ENCODE data around the gene UBIAD1.
A peak's percentile ranks its signal among the peaks of the same experiment; 100 is the strongest.
"Not testable (repeated sequence)": the region's sequence is repeated elsewhere in the genome, so short reads cannot be mapped to it uniquely, and the experiment has no call there.

Gene UBIAD1

DNA sequence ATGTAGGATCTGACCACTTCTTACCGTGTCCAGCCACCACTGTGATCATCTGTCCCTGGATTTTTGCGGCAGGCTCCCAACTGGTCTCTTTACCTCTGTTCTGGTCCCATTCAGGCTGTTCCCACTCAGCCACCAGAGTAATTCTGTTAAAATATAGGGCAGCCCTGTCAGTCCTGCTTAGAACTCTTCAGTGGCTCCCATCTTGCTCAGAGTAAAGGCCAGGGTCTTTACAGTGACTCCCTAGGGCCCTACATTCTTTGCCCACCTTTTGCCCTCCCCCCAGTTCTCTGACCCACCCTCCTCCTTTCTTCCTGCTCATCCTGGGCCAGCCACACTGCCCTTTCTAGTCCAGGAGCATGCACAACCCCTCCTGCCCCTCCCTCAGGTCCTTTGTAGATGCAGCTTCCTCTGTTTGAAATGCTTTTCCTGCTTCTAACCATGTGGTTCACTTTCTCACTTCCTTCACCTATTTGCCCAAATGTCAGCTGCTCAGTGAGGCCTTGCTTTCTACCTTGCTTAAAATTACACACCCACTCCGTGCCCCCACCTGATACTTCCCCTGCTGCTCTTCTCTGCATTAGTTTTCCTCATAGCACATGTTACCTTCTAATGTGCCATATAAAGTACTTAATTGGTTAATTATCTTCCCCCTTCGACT lies 7.8 kb downstream of the UBIAD1 start:
- no peak for DNase-seq

DNA sequence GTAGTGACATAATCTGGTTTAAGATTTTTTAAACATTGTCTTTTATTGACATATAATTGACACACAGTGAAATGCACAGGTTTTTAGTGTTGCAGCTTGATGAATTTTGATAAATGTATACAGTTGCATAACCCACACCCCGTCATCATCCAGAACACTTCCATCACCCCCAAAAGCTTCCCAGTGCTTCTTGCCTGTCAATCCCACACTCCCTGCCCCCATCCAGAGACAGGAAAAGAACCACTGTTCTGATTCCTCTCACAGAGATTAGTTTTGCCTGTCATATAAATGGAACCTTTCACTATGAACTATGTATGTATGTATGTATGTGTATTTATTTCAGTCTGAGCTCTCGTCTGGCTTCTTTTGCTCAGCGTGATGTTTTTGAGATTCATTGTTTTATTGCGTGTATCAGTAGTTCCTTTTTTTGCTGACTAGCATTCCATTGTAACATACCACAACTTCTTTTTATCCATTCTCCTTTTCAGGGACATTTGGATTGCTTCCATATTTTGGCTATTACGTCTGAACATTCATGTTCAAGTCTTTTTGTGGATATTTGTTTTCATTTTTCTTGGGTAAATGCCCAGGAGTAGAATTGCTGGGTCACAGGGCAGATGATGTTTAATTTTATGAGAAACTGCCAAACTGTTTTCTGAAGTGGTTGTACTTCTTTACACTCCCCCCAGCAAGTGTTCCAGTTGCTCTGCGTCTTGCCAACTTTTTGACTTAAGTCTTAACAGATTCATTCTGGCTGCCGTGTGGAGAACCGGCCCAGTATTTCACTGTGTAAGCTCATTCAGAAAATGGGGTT lies 8.7 kb downstream of the UBIAD1 start:
- DNase-seq = no peak

DNA sequence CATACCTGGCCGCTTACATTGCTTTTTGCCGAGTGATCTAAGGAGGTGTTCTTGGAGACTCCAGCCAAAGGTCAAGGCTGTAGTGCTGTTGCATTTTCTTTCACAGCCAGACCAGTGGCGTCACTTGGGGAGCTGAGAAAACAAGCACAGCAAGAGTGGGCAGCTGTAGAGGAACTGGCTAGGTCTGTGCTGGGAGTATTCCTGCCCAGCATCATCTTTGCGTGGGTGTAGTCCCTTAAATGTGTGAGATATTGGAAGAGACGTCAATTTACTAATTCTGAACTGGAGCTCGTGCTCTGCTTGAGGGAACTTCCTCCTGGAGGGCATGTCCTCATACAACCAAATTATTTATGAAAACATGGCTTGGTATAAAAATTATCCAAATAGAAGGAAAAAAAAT lies 10.2 kb downstream of the UBIAD1 start:
- no peak for DNase-seq

DNA sequence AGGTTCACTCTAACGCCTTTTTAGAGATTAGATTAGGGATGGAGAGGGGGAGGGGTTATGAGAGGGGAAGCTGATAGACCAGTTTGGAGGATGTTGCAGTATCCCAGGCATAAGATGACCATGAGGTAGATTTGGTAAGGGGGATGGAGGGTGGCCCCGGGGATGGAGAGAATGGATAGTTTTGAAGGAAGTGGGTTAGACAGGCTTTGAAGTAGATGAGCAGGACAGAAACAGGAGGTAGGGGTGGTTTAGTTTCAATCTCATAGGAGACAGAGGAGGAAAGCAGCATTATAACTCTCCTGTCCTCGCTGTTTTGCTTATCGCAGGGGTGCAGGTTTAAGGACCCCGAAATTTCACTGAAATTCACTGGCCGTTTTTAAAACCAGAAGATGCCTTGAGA lies 11.8 kb downstream of the UBIAD1 start:
- no peak for DNase-seq

DNA sequence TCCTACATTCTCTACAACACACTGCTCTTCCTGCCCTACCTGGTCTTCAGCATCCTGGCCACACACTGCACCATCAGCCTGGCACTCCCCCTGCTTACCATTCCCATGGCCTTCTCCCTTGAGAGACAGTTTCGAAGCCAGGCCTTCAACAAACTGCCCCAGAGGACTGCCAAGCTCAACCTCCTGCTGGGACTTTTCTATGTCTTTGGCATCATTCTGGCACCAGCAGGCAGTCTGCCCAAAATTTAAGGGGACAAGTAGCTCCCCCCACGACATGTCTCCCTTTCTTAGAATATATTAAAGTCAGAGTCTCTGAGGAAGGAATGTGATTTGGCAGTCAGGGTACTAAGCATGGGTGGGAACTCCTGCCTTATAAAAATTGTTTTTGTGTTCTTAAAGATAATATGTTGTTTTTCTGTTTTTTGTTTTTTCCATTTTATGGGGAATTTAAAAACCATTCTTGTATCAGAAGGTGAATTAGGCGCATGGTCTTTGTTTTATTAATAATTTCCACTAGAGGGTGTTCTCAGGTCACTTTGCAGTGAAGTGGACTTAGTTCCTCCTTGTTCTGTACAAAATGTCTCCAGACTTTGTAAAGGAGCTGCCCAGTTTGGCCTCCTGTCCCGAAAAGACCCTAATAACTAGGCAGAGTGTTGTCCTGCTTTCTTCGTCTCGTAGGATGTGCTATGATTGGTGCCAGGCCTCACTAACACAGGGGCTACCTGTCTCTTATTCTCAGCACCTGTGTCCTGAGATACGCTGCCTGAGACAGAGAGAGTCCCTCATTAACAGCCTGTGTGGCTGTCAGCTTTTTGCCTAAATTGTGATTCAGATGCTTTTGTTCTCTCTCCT lies 13.1 kb downstream of the UBIAD1 start:
- no peak for DNase-seq

DNA sequence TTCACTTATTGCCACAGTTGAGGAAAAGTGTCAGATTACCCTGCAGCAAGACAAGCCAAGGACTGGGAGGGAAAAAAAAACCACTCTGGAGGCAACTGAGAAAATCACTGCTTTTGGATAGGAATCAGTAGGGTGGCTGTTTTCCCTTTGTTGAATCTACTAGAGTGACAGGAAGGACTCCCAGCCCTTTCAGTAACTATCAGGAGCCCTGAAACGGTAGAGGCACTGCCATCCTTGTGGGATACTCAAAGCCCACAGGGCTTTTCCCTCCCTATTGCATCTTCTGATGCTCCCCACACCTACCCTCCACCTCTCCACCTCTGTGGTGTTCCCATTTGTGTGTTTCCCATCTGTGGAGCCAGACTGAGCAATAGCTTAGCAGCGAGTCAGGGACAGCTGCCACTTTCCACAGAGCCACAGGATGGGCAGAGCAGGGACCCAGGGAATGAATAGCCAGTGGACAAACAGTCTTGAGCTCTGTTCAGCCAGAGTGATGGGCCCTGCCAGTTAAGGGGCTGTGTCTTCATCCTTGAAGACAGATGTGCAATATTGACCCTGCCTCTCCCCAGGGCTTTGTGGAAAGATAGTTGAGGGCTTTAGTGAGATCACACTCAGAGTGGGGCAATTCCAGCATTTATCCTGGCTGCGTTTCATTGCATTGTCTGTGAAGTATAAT lies 13.9 kb downstream of the UBIAD1 start:
- DNase-seq = no peak

DNA sequence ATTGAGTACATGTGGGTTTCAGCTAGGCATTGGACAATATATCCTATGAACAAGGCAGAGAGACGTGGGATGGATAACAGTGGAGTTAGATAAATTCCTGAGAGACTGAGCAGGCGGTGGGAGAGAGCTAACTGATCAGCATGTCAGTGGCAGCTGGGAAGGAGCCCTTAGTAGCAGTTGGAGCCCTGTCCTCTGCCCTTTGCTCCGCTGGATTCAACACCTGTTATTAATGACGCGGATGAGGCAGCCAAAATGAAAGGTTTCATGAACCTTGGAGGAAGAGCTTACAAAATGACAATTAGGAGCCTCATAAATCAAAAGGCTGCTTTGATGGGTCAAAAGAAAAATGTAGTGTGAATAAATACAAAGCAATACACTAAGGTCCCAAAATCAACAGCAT lies 16.1 kb downstream of the UBIAD1 start:
- no peak for DNase-seq

DNA sequence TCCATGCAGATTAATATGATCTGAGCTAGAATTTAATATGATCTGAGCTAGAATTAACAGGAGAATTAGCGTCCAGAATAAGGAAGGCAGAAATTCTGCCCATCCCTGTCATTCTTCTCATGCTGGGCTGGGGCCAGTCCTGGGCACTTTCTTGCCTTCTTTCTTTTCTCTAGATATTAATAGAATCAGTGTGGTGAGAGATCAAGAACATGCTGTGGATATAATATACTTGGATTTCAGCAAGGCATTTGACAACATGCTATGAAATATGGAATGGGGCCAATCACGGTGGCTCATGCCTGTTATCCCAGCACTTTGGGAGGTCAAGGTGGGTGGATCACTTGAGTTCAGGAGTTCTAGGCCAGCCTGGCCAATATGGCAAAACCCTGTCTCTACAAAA lies 18.1 kb downstream of the UBIAD1 start:
- no peak for DNase-seq

DNA sequence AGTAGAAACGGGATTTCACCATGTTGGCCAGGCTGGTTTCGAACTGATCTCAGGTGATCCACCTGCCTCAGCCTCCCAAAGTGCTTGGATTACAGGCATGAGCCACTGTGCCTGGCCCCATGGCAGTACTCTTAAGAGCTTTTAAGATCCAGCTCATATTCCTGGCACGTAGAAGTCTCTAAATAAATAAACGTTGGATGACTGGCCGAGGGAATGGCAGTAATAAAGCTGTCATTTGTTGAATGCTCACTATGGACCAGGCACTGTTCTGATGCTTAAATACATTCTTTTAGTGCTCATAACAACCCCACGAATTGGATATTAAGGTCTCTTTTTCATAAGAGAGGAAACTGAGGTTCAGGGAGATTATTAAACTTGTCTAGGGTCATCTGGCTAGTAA lies 20.9 kb downstream of the UBIAD1 start:
- no peak for DNase-seq

DNA sequence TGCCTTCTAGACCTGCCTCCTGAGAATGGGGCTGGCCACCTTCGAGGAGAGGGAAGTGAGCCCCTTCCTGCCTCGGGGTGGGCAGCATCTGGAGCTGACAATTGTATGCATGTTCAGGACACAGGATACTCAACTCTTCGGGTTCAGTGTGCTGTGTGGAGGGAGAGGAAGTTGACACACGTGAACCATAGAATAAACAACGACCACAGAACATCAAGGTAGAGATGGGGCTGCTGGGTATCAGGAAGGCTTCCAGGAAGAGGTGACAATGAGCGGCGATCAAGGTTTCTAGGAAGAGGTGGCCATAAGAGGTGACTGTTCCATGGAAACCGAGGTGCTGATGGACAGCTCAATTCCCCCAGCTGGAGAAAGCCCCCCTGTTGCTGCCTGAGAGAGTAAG lies 22.0 kb downstream of the UBIAD1 start:
- DNase-seq = no peak

DNA sequence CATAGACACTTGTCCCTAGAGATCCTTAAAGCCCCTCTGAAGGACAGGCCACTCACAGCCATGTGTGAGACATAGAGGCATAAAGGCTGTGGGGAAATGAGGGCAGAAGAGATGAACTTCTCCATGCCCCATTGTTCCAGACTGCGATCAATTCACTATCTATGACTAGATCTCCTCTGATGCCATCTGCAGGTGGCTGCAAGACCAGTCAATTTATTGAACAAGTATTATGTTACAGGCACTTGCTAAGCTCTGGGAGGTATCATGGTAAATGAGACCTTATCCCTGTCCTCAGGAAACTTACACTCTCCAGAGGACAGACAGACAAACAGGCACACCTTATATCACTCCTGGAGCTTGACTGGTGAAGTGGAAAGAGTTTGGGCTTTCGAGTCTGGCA lies 22.9 kb downstream of the UBIAD1 start:
- no peak for DNase-seq

DNA sequence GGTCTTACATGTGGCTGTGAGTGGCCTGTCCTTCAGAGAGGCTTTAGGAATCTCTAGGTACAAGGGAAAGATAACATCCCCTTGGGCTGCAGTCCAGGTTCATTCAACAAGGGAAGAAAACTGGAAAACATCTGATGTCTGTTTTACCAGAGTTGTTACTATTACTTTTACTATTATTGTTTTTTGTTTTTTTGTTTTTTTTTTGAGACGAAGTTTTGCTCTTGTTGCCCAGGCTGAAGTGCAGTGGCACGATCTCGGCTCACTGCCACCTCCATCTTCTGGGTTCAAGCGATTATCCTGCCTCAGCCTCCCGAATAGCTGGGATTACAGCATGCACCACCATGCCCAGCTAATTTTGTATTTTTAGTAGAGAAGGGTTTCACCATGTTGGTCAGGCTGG lies 24.8 kb downstream of the UBIAD1 start:
- DNase-seq = not testable (repeated sequence)

DNA sequence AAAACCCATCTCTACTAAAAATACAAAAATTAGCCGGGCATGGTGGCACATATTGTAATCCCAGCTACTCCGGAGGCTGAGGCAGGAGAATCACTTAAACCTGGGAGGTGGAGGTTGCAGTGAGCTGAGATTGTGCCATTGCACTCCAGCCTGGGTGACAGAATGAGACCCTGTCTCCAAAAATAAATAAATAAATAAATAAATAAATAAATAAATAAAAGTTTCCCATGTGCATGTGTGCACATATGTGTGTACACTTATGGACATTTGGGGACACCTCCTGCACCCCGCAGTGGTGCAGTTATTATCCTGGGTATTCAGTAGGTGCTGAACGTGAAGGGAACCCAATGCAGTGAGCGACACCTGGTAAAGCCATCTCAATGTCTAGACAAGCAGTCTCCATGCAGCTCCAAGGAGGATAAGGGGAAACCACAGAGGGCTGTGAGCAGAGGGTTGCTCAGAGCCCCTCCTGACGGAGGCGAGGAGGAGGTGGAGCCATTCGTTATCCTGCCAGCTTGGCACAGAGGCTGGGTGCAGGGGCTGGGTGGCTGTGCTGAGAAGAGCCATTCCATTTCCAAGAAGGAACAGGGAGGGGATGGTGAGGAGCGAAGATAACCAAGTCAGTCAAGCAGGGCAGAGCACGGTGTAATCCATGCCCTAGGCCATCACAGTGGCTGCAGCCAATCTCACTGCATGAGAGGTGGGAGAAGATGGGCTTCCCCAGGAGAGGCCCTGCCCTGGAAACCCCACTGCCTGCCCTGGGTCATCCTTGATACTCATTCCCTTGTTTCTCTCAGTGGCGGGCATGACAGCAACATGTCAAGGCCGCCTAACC lies 25.6 kb downstream of the UBIAD1 start:
- no peak for DNase-seq

DNA sequence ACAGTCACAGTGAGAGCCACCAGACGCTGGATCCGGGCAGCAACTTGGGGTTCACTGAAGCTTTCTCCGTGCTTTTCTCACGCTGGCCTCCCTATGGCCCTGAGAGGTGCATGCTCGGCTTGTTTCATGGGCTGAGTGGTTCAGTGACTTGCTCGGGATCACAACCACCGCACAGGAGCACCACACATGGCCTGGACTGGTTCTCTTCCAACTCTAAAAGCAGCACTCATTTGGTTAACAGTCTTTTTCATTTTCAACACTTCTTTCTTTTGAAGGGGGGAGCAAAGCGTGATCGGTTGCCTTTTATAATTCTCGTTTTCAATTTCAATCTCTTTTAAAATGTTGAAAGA lies 26.2 kb downstream of the UBIAD1 start:
- DNase-seq = no peak

DNA sequence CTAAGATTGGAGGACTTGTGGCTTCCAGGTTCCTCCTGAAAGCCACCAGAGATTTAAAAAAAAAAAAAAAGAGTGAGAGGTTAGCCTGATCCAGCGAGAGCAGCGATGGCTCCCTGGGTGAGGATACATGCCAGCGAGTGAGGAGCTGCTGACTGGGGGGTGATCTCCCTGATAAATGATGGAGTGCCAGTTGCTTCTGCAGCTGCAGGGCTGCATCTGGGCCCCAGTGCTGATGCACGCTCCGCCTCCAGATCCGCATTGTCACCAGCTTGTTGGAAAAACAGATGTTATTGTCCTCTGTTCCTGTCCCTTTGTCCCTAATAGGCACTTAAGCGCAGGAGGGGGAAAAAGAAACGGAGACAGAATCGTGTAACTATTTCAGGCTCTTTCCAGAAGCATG lies 28.6 kb downstream of the UBIAD1 start:
- peak; percentile 60 for DNase-seq

DNA sequence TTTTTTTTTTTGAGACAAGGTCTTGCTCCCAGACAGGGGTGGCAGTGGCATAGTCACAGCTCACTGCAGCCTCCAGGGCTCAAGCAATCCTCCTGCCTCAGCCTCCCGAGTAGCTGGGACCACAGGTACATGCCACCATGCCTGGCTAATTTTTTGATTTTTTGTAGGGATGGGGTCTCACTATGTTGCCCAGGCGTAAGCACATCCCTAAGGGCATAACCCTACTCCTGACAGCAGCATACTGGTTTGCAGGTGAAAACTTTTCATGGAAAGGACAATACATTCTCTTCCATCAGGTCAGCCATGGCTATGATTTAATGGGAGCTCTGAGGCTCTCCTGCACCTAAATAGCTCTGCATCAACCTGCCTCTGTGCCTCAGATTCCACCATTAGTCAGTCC lies 29.4 kb downstream of the UBIAD1 start:
- DNase-seq = no peak

DNA sequence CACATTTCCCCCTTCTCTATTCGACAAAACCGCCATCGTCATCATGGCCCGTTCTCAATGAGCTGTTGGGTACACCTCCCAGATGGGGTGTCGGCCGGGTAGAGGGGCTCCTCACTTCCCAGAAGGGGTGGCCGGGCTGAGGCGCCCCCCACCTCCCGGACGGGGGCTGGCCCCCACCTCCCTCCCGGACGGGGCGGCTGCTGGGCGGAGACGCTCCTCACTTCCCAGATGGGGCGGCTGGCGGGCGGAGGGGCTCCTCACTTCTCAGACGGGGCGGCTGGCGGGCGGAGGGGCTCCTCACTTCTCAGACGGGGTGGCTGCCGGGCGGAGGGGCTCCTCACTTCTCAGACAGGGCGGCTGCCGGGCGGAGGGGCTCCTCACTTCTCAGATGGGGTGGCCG lies 32.5 kb downstream of the UBIAD1 start:
- DNase-seq = not testable (repeated sequence)

DNA sequence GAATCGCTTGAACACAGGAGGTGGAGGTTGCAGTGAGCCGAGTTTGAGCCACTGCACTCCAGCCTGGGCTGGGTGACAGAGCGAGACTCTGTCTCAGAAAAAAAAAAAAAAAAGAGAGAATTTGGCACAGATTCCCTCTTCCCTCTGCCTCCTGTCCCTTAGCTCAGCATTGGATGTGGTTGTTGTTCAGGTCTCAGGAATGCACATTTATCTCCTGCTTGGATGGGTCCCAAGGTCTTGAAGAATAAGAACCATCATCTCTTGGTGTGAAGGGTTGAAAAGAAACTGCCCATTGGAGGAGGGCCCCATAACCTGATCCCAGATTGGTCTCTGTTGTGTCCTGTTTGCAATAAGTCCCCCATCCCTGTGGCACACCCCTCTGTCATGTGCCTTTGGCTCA lies 34.9 kb downstream of the UBIAD1 start:
- no peak for DNase-seq

DNA sequence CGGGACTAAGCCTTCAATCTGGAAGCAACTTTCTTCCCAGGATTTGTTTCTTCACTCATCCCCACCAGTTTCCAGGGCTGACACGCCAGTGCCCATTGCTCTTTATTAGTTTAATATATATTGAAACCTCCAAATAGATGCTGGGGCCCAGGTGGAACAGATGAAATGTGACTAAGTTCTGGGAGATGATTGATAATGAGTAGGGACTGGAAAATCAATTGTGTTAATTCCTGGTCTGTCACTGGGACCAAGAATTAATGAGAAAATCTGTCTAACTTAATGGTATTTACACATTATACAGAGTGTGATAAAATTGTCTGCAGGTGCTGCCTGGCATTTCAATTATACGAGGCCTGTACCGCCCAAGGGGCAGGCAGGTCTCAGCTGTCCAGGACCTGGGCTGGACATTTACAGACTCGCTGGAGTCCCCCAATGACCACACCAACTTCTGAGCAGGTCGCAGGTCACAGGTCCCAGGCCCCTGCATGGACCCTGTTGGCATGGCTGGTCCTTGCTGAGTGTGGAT lies 35.8 kb downstream of the UBIAD1 start:
- no peak for DNase-seq

DNA sequence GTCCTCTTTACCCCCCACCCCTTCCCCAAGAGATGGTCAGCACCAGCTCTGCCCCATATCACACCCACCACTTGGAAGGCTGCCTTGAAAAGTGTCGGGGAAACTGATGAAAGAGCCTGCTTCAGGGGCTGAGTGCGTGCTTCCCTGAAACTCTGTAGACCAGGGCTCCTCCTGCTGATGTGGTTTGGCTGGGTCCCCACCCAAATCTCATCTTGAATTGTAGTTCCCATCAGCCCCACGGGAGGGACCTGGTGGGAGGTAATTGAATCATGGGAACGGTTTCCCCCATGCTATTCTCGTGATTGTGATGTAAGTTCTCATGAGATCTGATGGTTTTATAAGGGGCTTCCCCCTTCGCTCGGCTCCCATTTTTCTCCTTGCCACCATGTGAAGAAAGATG lies 36.4 kb downstream of the UBIAD1 start:
- no peak for DNase-seq

DNA sequence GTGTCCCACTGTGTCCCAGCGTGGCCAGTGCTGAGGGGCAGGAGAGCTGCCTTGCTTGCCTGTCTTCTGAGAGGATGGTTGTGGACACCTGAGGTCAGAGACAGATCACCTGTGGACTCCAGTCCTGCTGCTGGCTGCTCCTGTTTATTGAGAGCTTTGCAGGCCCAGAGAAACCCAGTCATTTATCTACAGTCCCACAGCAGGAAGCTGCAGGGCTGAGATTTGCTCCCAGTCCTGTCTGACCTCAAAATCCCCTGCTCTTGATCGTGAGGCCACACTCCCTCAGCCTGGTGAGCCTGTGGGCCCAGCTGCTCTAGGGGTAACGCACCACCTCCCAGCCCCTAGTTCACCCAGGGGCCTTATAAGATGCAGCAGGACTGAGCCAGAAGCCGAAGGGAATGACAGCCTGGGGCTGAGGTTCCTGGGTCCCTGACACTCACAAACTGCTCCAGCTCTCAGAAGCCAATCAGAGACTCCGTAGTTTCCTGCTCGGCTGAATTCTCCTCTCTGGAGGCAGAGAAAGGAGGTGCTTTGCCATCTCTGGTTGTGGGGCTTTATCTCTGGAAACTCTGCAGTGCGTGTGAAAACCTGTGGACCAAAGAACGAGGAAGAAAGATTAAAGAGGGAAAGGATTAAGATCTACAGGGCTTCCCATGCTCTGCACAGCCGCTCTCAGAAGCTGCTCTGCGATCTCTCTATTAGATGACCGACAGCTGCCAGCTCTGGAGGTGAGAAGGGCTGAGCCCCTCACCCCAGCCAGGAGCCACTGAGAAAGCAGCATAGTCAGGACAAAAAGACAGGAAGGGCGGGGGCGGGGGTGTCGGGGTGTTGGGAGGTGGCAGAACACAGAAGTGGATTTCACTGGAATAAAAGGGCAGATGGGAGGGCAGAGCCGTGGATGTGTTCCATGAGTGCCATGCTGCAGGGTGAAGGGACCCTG lies 39.1 kb downstream of the UBIAD1 start:
- DNase-seq = no peak
